NCI-H1694 (cell line): Measurements from ENCODE around the gene RPS6KA2.

ENCODE experiments used
- DNase-seq: peaks from one replicate; lab custom pipeline; 2025; lab: John Stamatoyannopoulos, UW

RPS6KA2 gene

DNA sequence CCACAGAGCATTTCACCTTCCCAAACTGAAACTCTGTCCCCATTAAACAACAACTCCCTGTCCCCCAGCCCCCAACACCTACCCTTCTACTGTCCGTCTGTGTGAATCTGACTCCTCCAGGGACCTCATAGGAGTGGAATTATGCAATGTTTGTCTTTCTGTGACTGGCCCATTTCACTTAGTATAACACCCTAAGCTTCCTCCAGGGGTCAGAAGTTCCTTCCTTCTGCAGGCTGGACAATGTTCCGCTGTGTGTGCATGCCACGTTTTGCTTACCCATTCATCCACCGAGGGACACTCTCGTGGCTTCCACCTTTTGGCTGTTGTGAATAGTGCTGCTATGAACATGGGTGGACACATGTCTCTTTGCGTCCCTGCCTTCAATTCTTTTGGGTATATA is 206.7 kb downstream of the RPS6KA2 start:
- no peak for DNase-seq

DNA sequence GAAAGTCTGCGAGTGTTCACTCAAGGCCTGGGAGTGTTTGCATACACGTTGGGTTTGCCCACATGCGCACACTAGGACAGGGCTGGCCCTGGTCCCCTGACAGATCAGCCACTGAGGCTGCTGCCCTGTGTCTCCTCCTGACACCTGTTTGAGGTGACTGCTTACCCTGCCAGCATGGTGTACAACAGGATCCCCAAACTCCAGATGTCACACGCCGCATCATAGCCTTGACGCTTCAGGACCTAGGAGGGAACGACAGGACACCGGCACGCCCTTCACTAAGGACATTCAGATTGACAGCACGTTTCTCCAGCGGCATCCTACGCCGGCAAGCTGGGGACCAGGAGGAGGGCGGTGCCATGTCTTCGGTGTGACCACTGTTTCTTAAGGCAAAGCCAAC is 207.3 kb downstream of the RPS6KA2 start:
- DNase-seq, result no peak

DNA sequence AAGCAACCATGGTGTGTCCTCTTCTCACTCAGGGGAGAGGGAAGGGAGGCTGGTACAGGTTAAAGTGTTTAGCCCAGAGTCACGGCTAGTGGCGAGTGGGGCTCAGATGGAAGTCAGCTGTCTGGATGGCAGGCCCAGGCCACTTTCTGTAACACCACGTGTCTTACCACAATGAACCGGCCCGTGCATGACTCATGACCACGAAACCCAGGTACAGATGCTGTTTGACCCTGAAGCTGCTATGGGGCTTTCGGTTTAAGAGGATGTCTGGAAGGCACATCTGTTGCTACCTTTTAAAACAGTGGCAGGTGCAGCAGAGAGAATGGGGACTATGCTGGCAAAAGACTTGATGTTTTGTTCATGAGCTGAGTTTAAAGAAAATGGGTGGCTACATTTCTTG is 207.8 kb downstream of the RPS6KA2 start:
- DNase-seq, result no peak

DNA sequence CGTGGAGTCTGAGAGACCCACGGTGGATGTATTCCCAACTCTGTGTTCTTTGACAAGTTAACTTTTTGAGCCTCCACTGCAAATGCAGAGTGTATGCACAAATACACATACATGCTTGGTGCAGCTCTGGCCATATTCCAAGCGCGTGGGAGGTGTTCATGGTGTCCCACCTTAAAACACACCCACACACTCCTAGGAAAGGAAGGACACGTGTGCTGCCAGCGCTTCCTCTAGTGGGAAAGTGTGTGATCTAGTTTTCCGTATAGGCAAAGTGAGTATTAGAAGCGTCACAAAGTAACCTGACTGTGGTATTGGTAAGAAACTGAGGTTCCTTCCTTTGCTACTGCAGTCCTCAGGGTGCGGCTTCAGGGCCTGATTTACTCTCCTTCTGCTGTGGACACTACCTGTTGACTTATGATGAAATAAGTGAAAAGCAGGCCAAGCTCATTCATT is 208.3 kb downstream of the RPS6KA2 start:
- no peak for DNase-seq

DNA sequence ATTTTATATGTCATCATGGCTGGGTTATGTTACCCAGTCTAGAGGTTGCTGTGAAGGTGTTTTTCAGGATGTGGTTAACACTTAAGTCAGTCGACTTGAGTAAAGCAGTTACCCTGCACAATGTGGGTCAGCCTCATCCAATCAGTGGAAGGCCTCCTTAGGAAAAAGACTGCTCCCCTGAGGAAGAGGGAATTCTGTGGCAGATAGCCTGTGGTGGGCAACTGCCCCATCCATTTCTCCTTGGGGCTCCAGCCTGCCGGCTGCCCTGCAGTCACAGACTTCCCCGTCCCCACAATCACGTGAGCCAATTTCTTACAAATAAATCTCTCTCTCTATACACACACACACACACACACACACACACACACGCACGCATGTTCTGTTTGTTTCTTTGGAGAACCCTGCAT is 209.8 kb downstream of the RPS6KA2 start:
- DNase-seq, result no peak

DNA sequence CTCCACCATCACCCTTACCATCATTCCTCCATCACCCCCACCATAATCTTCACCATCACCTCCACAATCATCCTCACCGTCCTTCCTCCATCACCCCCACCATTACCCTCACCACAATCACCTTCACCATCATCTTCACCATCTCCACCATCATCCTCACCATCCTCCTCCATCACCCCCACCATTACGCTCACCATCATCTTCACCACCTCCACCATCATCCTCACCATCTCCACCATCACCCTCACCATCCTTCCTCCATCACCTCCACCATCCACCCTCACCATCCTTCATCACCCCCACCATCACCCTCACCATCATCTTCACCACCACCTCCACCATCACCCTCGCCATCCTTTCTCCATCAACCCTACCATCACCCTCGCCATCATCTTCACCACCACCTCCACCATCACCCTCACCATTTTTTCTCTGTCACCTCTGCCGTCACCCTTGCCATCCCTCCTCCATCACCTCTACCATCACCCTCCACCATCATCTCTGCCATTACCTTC is 211.2 kb downstream of the RPS6KA2 start:
- no peak for DNase-seq

DNA sequence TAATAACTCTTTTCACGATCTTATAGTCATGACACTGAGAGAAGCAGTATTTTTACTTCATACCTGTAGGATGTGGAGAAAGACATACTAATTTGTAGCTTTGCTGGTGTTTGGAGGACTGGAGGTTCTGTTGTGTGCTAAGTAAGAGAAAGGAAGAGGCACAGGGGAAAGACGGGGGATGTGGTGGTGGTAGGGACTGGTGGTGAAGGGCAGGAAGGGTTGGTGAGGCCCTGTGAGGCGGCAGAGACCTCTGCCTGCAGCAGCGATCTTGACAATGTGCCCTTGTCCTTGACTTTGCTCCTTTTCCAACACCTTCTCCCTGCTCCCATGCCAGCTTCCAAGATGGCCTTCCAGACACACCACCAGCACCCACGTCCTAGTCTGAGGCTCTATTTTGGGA is 211.7 kb downstream of the RPS6KA2 start:
- no peak for DNase-seq

DNA sequence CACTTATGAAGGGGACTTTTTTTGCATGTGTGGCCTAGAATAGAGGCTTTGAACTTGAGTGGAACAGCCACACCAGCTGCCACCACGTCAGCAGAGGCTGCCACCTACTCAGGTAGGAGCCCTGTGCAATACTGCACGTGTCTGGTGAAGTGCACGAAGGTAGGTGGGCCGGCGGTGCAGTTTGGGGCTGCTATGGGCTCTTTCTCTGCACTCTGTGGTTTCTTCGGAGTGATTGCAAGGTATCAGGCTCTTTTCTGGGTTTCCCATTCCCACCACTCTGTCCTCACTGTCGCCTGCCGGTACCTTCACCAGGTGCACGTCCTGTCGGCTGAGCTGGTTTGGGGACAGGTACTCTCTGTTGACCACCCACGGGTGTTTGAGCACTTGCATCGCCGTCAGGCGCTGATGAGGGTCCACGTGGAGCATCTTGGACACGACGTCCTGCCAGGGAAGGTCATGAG is 213.5 kb downstream of the RPS6KA2 start:
- no peak for DNase-seq

DNA sequence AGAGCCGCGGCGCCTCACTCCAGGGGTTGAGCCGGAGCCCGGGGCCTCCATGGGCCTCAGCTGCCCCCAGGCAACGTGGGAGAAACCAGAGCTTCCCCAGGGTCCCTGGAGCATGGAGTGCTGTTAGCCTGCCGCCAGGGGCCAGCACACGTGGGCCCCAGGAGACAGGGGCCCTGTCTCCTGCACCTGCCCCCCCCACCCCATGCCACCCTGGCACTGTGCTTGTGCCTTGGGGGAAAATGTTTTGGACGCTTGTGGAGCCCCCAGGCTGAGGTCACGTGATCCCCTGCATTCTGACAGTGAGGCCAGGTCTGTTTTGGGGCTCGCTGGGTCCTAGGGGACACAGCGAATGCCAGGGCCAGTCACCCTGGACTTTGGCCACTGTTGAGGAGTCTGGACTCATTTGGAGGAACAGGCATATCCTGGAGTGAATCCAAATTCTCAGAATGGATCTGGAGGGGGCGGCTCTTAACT is 214.1 kb downstream of the RPS6KA2 start:
- DNase-seq, result no peak

DNA sequence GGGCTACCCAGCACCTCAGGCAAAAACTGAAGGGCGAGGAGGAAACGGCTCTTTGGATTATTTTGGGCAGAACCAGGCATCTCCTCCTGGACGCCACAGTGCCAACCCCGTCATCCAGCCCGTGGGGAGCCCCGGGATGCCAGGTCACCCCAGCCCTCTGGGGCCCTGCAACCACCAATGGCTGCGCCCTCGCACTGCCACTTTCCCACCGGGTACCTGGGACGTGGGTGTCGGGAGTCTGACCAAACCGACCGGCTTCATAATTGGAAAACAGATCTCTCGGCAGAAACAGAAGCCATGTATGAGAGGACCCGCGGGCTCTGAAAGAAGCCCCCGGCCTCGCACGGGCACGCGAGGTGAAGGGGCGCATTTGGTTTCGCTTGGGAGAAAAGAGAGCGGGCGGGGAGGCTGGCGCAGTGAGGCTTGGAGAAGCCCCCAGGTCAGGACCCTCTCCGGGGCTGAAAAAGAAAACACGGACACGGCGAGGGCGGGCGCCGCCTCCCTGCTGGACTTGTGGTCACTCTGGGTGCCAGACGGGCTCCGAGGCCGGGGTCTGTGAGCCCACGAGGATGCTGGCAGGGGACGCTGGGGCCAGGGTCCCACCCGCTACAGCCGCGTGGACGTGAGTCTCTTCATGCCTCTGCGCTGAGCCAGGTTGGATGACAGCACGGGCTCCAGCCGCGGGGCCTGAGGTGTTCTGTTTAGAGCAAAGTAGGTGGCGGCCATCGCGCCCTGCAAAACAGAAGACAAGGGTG is 214.7 kb downstream of the RPS6KA2 start:
- DNase-seq, result no peak

DNA sequence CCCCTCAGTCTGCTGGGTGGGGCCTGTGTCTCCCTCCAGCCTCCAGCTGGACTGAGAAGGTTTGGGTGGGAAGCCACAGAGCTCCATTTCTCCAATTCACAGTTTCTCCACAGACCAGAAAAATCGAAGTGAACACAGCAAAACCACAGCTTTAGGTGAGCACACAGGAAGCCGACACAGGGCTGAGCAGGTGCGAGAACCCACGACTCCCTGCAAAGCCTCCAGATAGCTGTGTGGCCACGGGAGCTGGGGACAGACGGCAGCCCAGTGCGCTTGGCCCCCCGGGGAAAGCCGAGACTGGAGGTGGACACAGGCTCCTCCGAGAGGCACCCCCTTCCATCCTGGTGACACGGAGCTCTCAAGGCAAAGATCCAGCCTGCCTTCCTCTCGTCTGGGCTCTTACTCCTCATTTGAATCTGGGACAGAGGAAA is 215.3 kb downstream of the RPS6KA2 start:
- no peak for DNase-seq

DNA sequence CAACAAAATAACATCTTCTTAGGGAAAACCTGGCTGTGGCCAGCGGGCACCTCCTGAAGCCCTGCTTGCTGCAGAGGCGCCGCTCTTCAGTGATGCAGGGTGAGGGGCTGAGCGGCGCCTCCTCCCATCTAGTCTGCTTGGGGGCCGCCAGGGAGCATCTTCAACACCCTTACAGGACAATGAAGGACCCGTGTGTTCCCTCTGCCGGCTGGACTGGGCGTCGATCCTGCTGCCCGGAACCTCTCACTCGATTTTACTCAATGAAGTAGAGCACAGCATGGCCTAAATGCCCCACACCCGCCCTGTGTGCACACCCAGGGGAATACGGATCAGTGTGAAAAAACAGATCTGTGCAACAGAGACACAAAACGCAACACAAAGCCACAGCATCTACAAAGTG is 215.8 kb downstream of the RPS6KA2 start:
- no peak for DNase-seq

DNA sequence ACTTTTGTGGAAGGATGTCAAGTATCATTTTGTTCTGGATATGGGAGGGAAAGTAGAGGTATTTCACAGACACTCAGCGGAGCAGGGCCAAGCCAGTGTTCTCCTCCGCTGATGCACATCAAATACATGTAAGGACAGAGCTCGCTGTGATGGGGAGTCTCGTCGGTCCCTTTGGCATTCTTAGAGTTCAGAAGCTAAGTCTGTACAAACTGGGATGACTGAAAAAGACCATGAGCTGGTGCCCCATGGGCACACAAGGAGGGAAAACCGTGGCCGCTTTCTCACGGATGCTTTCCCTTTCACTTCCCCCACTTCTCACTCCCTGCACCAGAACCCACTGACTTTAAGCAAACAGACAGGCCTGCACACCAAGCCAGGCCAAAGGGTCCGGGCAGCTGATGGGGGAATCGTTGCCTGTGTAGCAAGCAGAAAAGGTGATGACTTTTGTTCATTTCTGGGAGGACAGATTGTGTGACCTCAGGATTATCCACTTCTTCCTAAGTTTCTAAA is 216.6 kb downstream of the RPS6KA2 start:
- no peak for DNase-seq

DNA sequence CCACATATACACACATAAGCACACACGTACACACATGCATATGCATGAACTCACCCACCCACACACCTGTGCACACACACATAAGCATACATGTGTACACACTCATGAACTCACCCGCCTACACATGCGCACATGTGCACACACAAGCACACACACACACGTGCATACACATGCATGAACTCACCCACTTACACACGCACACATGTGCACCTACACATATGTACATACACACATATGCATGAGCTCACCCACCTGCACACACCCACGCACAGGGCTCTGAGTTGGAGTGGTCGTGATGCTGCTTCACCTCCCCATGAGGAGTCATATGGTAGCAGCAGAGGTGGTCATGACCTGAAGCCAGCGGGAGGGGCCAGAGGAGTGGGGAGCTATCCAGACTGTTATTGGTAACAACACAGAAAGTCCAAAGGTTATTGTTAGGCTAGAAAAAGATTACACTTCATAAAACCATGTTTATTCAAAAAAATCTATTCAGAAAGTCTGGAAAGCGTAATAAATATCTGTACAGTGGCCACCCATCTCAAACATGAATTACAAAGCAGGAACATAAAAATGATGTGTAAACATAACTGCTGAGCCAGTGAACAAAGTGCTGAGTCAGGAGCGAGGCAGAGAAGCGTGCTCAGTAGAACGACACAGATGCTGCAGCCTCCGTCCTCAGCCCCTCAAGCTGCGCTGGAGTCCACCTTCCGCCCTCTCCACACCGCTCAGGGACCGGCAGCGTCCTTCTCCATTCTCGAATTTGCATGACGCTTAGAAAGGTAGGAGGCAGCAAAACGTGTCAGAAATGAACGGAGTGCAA is 217.9 kb downstream of the RPS6KA2 start:
- DNase-seq, result no peak

DNA sequence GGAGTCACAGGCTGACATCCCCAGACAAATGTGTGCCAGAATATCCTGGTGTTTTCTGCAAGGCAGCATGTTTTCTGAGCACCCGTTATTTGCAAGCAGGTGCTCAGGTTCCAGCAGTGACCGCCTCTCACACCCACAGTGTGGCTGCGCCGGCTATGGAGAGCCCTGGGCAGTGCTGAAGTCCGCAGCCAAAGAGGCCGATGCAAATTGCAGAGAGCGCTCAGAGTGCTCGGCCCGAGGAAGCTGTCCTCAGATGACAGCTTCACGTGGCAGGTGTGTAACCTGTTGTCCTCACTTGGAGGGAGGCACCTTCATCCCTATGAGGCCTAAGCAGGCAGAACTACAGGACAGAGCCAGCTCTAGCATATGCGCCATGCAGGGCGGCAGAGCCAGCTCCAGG is 220.9 kb downstream of the RPS6KA2 start:
- DNase-seq, result no peak

DNA sequence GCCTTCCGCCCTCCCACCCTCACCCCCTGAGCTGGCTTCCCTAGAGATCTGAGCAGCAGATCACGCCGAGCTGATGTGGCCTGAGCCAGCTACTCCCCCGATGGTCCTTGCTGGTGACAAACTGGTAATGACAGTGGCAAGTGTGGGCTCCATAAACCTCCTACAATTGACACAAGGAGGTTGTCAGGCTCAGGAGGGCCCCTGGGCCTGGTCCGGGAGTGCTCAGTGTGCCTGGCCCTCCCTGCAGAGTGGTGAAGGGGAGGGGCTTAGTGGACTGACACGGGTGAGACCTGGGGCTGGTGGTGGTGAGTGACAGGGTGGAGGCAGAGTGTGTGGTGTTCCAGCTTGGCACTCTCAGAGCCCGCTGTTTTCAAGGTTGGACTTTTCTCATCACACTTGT is 221.7 kb downstream of the RPS6KA2 start:
- no peak for DNase-seq

DNA sequence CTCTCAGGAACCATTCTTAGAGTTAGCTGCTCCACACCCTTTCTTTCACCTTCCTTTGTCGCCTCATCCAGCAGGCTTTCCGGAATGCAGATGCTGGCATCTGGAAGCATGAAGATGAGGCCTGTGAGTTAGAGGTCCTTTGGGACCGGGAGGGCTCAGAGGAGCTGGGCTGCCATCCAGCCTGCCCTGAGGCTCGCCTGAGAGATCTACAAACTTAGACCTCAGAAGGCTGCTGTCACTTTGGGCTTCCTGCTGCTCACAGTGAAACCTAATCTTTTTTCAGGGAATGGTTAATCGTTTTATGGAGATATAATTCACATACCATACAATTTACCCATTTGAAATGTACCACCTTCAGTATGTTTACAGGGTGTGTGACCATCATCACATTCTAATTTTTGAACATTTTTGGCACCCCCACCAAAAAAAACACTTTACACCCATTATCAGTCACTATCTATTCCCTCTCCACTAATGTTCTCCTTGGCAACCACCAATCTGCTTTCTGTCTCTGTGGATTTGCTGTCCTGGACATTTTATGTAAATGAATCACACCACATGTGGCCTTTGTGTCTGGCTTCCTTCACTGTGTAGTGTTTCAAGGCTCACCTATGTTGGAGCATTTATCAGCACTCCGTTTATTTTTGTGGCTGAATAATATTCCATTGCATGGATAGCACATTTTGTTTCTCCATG is 224.3 kb downstream of the RPS6KA2 start:
- no peak for DNase-seq

DNA sequence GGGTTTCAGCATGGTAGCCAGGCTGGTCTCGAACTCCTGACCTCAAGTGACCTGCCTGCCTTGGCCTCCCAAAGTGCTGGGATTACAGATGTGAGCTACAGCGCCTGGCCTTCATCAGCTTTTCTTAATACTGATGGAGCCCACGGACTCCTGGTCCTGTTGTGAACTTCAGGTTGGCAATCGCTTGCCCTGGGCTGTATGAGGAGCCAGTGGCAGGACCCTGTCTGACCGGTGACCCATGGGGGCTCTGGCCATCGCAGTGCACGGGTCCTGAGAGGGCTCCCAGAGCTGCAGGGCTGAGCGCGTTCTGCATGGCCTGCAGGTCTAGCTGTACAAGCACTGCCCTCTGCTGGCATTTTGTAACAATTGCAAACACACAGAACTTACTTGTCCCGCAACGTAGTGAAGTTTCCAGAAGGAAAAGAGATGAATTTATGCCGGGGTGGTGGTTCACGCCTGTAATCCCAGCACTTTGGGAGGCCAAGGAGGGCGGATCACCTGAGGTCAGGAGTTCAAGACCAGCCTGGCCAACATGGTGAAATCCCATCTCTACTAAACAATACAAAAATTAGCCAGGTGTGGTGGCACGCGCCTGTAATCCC is 226.3 kb downstream of the RPS6KA2 start:
- peak; percentile 21 for DNase-seq

DNA sequence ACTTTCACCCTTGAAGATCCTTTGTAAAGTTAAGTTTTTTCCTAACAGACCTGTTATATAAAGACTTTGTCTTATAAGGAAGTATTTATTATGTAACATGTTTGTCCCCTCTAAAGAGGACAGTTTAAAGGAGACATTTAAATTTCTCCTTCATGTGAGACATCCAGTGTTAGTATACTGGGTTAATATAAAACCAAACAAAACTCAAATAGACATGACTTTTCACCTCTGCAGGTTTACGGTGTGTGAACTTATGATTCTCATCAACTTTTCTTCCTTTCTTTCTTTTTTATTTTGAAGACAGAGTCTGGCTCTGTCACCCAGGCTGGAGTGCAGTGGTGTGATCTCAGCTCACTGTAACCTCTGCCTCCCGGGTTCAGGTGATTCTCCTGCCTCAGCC is 226.9 kb downstream of the RPS6KA2 start:
- DNase-seq, result no peak

DNA sequence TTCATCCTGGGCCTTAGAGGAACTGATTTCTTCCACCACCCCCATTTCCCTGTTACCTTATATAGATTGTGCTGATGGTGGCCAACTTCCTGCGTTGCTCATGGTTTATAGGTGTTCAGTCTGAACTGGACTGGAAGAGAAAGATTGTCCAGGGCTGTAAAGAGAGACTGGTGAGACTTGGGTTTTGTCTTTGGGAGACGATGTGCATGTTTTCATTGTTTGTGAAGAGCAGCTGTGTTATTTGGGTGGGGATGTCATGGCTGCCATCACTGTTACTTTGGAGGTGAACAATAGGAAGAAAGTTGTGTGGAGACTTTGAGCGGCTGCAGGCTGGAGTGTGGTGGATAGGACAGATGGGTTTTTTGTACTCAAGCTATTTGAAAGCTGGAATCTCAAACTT is 228.7 kb downstream of the RPS6KA2 start:
- no peak for DNase-seq

DNA sequence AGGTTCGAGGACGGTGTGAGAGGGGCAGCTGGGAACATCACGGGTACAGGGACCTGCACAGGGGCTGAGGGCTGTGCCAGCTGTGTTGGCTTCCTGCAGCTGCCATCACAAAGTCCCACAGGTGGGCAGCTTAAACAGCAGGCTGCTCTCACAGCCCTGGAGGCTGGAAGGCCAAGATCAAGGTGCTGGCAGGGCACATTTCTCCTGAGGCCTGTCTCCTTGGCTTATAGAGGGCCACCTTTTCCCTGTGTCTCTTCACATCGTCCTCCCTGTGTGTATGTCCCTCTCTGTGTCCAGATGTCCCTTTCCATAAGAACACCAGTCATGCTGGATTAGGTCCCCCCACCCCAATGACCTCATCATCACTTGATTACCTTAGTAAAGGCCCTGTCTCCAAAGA is 229.2 kb downstream of the RPS6KA2 start:
- no peak for DNase-seq

DNA sequence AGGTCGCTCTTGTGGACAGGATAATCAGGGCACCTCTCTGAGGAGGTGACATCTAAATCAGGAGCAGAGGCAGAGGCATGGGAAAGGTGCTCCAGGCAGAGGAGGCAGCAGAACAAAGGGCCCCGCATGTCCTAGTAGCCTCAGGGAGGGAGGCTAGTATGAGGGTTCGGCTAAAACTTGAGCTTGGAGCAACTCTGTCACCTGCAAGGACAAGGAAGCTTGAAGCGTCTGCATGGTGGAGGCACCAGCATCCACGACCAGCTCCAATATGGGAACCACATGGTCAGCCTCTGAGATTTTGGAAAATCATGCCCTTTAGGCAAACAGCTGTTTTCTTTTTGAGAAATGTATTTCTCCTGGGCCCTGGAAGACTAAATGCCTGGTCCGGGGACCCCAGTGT is 231.3 kb downstream of the RPS6KA2 start:
- DNase-seq, result no peak
